OCI-LY7 (cell line): ENCODE measurements around the gene GARRE1. TPM values are rescaled to one million over a fixed set of nuclear protein-coding genes. Genes with fewer than 3 reads are reported as not detected.

Source experiments
- BruUV-seq: library from RNA; stranded (reverse); fragments of 400-500 nt; replicated peaks from 2 replicates; lab custom pipeline; 2021; lab: Mats Ljungman, UMichigan
- CTCF ChIA-PET: fragments of 300-600 bp; sonication (Branson Sonifier 250); formaldehyde crosslinking; loops from one replicate; lab custom pipeline; 2022; ENCODE audit warnings: antibody characterized with exemption; ENCODE audit not compliant: unreplicated experiment; lab: Charles Lee
- POLR2A ChIA-PET: fragments of 300-600 bp; sonication (Branson Sonifier 250); formaldehyde crosslinking; loops from one replicate; lab custom pipeline; 2022; ENCODE audit warnings: antibody characterized with exemption; lab: Charles Lee
- DNase-seq: peaks from one replicate; pipeline ENCODE4 v3.0.0-alpha.2; 2015; ENCODE audit warnings: low spot score
- H2AFZ ChIP-seq: fragments of 200-600 bp; sonication (generic), shearing (Covaris generic); 2 replicates; pipeline ENCODE4 v1.6.1; 2014; ENCODE audit warnings: mild to moderate bottlenecking, antibody characterized with exemption, low read length, moderate library complexity
- H3K27ac ChIP-seq: fragments of 200-600 bp; sonication (generic); 2 replicates; pipeline ENCODE4 v1.5.1; 2014; ENCODE audit warnings: mixed run types, low read depth, mild to moderate bottlenecking, moderate library complexity, low read length, inconsistent platforms; ENCODE audit not compliant: poor library complexity, severe bottlenecking
- H3K36me3 ChIP-seq: fragments of 200-600 bp; sonication (generic); 2 replicates; pipeline ENCODE4 v1.6.1; 2014; ENCODE audit warnings: mild to moderate bottlenecking, antibody characterized with exemption, low read length, moderate library complexity, mixed read lengths; ENCODE audit not compliant: insufficient read depth
- H3K4me1 ChIP-seq: fragments of 200-600 bp; sonication (generic); 2 replicates; pipeline ENCODE4 v1.5.1; 2014; ENCODE audit warnings: mild to moderate bottlenecking, low read length; ENCODE audit not compliant: insufficient read depth, poor library complexity, severe bottlenecking
- H3K4me2 ChIP-seq: fragments of 200-600 bp; sonication (generic); 2 replicates; pipeline ENCODE4 v1.6.1; 2014; ENCODE audit warnings: mild to moderate bottlenecking, low read length
- H3K4me3 ChIP-seq: fragments of 200-600 bp; sonication (generic); 2 replicates; pipeline ENCODE4 v1.5.1; 2014; ENCODE audit warnings: mild to moderate bottlenecking, low read depth, low read length; ENCODE audit not compliant: poor library complexity, severe bottlenecking
- H3K79me2 ChIP-seq: fragments of 200-600 bp; sonication (generic); 2 replicates; pipeline ENCODE4 v1.6.1; 2016; ENCODE audit warnings: low read depth, mild to moderate bottlenecking, low read length, moderate library complexity, mixed read lengths; ENCODE audit not compliant: insufficient read depth
- H3K9me2 ChIP-seq: fragments of 200-600 bp; sonication (generic); 2 replicates; pipeline ENCODE4 v1.6.1; 2016; ENCODE audit warnings: mild to moderate bottlenecking, low read length, mixed read lengths; ENCODE audit not compliant: insufficient read depth
- H3K9me3 ChIP-seq: fragments of 200-600 bp; sonication (generic); 2 replicates; pipeline ENCODE4 v1.6.1; 2014; ENCODE audit warnings: mild to moderate bottlenecking, mixed run types, low read length, mixed read lengths
- H4K20me1 ChIP-seq: fragments of 200-600 bp; sonication (generic); 2 replicates; pipeline ENCODE4 v1.6.1; 2014; ENCODE audit warnings: mild to moderate bottlenecking, antibody characterized with exemption, low read length, moderate library complexity, mixed read lengths; ENCODE audit not compliant: insufficient read depth
- EZH2phosphoT487 ChIP-seq: fragments of 200-600 bp; sonication (generic); IDR thresholded peaks from 2 replicates; pipeline ENCODE4 v1.6.1; 2018; ENCODE audit warnings: low read depth, borderline replicate concordance, mild to moderate bottlenecking, mixed run types, antibody characterized with exemption, low read length, moderate library complexity, mixed read lengths
- intact Hi-C: fragments of 100-400 bp; cut with micrococcal nuclease; formaldehyde crosslinking; loops from one replicate; pipeline ENCODE4 v1.10.0; 2022; ENCODE audit not compliant: unreplicated experiment
- total RNA-seq, 2 experiments: library from RNA; depleted of rRNA in 1 of 2; stranded (reverse); fragments of >200 nt in 1 of 2; shearing (Covaris generic) in 1 of 2; gene quantifications; 2 replicates each; pipeline ENCODE4 v1.2.3, GENCODE V29; 2014 to 2022
- TF ChIP-seq, protein P1 (sequence below): fragments of 200-600 bp; sonication (generic); conservative IDR thresholded peaks from 2 replicates; pipeline ENCODE4 v1.5.1; 2014; ENCODE audit warnings: mild to moderate bottlenecking, antibody characterized with exemption, low read length, moderate library complexity, mixed read lengths

Gene GARRE1
- total RNA-seq, 2 experiments from 2014 or later: 15.4 to 18.8 TPM

DNA sequence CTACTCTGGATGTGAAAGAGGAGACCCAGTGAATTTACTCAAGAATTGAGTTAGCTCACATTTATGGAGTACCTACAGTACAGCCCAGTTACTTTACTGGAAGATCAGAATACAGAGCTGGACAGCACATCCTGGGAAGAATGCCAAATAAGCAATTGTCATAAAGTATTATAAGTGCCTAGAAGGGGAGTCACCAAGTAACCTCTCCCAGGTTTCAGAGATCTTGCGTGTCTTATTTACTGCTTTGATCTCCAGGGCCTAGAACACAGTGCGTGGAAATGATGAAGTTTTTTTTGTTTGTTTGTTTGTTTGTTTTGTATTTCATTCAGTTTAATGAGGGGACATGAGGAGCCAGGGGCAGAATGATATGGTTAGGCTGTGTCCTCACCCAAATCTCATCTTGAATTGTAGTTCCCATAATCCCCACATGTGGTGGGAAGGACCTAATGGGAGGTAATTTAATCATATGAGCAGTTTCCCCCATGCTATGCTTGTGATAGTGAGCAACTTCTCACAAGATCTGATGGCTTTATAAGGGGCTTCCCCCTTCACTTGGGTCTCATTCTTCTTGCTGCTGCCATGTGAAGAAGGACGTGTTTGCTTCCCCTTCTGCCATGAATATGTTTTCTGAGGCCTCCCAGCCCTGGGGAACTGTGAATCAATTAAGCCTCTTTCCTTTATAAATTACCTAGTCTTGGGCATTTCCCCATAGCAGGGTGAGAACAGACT lies 5.2 kb downstream of the GARRE1 start:
- H4K20me1 ChIP-seq: no peaks in the 10 kb centered on the region
- ChIA-PET POLR2A (no interaction called here), CTCF (no interaction called here)
- H3K4me3 ChIP-seq: no peak overlapping the region
- H3K9me3 ChIP-seq: no peaks in the 10 kb centered on the region
- H3K9me2 ChIP-seq: no peaks in the 10 kb centered on the region
- H3K4me1 ChIP-seq: peaks cover 8% of the 10 kb centered on the region
- no peak overlapping the region for H3K4me2 ChIP-seq
- H3K36me3 ChIP-seq: no peaks in the 10 kb centered on the region
- peaks cover 11% of the 10 kb centered on the region; the same call in 1 of the 2 replicates for H3K79me2 ChIP-seq
- no peak for TF ChIP-seq EZH2phosphoT487
- TF ChIP-seq, protein P1, sequence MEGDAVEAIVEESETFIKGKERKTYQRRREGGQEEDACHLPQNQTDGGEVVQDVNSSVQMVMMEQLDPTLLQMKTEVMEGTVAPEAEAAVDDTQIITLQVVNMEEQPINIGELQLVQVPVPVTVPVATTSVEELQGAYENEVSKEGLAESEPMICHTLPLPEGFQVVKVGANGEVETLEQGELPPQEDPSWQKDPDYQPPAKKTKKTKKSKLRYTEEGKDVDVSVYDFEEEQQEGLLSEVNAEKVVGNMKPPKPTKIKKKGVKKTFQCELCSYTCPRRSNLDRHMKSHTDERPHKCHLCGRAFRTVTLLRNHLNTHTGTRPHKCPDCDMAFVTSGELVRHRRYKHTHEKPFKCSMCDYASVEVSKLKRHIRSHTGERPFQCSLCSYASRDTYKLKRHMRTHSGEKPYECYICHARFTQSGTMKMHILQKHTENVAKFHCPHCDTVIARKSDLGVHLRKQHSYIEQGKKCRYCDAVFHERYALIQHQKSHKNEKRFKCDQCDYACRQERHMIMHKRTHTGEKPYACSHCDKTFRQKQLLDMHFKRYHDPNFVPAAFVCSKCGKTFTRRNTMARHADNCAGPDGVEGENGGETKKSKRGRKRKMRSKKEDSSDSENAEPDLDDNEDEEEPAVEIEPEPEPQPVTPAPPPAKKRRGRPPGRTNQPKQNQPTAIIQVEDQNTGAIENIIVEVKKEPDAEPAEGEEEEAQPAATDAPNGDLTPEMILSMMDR: no peak
- no TSS peak for BruUV-seq
- DNase-seq: no peak
- no peak overlapping the region for H2AFZ ChIP-seq
- intact Hi-C loops: loop anchor here (5.0 kb wide), 1 partner anchor 53 kb away; no protein-coding TSS in a partner anchor
- H3K27ac ChIP-seq: no peak overlapping the region

DNA sequence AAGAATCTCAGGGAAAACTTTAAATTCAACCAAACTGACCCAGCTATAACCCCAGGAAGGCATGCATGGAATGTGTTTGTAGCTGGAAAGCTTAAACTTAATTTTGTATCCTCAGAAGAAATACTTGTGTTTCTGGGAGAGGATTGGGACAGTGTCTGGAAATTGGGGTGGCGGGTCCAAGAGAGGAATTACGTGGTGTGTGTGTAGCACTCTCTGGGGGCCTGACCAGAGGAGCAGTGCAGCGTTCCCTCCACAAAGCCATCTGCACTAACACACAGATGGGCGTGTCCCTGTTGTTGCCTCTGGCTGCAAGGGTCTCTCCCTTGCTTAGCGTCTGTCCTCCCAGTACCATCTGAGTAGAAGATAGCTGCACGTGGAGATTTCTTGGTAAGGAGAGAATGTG lies 6.4 kb downstream of the GARRE1 start:
- Histone ChIP-seq H3K9me3 (no peaks in the 10 kb centered on the region), H3K4me1 (no peaks in the 10 kb centered on the region), H3K79me2 (peaks cover 3% of the 10 kb centered on the region; the same call in 1 of the 2 replicates), H3K4me3 (no peak overlapping the region), H3K27ac (no peak overlapping the region), H4K20me1 (no peaks in the 10 kb centered on the region), H3K36me3 (no peaks in the 10 kb centered on the region), H2AFZ (no peak overlapping the region), H3K4me2 (no peak overlapping the region), H3K9me2 (no peaks in the 10 kb centered on the region)
- TF ChIP-seq, protein P1: no peak
- no peak for TF ChIP-seq EZH2phosphoT487
- POLR2A ChIA-PET: interaction anchor here (0.6 to 1.6 kb wide), 3 partner anchors 9 to 72 kb away, joined by 3 to 7 read pairs (median 4); no protein-coding TSS in a partner anchor
- no TSS peak for BruUV-seq
- CTCF ChIA-PET: interaction anchor here (1.4 kb wide), 1 partner anchor 9 kb away, joined by 11 read pairs; no protein-coding TSS in a partner anchor
- intact Hi-C loops: no loop called here
- no peak for DNase-seq
